Measurements from ENCODE around the gene GYS2.

- TF ChIP-seq CTCF (IDR thresholded peaks at IDR 0.05) (no peak), POLR2A (IDR thresholded peaks at IDR 0.05) (no peak)
These were observed 23.3 kb upstream of the GYS2 start for GRCh38 chr12:21627924-21628323.
